Endothelial cell of hepatic sinusoid (primary cell): ENCODE measurements around the gene TRPC4AP.

Experiments
- in situ Hi-C: cut with HindIII; loops from 2 replicates; pipeline ENCODE4 v1.10.0; 2017; ENCODE audit warnings: low sequenced_read_pairs

Gene TRPC4AP

DNA sequence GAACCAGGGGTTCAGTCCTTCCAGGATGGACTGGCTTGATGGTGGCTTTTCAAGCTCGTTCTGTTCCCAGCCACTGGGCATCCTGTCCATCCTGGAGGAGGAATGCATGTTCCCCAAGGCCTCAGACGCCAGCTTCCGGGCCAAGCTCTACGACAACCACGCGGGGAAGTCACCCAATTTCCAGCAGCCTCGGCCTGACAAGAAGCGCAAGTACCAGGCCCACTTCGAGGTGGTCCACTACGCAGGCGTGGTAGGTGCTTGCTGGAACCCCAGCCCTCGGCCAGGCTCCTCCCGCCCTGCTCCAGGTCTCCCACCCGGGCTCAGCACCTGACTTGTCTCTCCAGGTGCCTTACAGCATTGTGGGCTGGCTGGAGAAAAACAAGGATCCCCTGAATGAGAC, 102.9 kb downstream of the TRPC4AP start:
- in situ Hi-C loops = no loop called here

DNA sequence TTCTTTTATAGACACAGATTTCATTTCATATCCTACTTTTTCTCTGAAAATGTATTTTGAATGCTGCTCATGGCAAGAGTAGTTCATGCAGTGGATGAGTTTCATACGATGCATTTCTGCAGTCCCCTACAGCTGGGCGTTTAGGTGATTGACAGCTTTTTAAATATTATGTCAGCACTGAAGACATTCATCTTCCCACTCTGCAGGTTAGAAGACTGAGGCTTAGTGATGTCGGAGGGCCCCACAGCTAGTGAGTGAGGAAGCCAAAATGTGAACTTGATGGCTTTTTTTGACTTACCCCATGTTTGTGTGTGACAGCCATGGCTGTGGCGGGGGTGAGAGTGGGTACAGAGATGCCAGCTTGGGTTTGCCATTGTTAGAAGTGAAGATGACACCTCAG, 103.5 kb downstream of the TRPC4AP start:
- in situ Hi-C loops = no loop called here

DNA sequence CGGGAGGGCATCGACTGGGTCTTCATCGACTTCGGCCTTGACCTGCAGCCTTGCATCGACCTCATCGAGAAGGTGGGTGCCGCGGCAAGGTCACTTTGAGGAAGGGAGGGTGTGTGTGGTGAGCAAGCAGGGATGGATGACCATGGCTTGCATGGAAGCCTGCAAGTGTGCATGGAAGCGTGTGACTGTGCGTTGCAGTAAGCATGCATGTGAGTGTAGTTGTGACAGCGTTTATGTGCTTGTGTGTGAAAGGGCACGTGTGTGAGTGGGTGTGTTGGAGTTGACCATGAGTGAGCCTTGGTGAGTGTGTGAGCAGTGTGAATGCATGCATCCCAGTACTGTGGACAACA, 104.4 kb downstream of the TRPC4AP start:
- in situ Hi-C loops = no loop called here

DNA sequence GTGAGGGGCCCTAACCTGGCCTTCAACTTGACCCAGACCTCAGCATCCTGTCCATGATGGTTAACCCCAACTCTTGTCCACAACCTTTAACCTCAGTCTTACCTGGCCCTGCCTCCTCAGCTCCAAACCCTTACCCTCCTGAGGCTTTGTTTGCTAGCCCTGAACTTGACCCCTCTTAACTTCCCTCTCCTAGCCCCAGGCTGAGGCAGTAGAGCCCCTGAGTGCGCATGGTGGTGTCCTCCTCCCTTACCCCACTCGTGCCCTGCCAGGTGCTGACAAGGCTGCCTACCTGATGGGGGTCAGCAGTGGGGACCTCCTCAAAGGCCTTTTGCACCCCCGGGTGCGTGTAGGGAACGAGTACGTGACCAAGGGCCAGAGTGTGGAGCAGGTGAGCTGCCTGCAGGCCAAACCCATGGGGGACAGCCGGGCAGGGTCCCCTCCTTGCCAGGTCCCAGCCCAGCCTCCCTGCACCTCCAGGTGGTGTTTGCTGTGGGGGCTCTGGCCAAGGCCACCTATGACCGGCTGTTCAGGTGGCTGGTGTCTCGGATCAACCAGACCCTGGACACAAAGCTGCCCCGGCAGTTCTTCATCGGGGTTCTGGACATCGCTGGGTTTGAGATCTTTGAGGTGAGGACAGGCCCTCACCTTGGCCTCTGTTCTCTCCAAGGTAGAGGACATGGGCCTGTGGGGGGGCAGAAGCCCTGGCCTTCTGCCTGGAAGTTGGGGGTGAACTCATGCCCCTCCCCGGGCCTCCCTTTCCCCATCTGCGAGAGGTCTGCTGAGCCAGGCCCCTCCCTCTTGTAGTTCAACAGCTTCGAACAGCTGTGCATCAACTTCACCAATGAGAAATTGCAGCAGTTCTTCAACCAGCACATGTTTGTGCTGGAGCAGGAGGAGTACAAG, 105.1 kb downstream of the TRPC4AP start:
- in situ Hi-C loops = no loop called here

DNA sequence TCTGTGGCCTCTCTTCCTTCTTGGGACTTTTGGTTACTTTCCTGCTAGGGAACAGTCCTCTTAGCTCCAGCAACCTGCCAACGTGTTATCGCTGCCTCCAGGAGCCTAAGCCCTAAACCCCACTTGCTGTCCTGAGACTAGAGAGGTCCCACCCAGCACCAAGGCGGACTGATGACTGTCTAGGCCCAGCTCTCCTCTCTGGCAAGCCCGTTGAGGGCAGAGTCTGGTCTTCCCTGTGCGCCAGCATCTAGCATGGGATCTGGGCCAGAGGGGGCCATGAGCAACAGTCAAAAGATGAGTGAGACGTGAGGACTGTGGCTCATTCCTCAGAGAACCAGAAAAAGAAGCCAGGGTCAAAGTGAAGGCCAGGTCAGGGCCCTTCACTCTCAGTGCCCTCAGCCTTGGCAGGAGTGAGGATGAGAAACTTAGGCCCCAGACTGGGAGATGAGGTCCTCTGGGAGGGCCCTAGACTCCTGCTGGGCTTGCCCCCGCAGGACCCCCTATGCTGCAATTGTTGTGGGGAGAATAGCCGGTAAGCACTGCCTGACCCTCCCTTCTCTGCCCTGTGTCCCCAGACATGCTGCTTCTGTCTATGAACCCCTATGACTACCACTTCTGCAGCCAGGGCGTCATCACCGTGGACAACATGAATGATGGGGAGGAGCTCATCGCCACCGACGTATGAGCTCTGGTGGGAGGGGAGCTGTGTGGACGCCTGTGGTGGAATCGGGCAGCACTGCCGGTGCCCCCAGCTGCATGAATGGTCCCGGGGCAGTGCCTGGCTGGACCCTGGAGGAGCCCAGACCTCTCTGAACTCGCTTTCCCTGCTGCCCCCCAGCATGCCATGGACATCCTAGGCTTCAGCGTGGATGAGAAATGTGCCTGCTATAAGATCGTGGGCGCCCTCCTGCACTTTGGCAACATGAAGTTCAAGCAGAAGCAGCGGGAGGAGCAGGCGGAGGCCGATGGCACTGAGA, 106.0 kb downstream of the TRPC4AP start:
- in situ Hi-C loops = no loop called here

DNA sequence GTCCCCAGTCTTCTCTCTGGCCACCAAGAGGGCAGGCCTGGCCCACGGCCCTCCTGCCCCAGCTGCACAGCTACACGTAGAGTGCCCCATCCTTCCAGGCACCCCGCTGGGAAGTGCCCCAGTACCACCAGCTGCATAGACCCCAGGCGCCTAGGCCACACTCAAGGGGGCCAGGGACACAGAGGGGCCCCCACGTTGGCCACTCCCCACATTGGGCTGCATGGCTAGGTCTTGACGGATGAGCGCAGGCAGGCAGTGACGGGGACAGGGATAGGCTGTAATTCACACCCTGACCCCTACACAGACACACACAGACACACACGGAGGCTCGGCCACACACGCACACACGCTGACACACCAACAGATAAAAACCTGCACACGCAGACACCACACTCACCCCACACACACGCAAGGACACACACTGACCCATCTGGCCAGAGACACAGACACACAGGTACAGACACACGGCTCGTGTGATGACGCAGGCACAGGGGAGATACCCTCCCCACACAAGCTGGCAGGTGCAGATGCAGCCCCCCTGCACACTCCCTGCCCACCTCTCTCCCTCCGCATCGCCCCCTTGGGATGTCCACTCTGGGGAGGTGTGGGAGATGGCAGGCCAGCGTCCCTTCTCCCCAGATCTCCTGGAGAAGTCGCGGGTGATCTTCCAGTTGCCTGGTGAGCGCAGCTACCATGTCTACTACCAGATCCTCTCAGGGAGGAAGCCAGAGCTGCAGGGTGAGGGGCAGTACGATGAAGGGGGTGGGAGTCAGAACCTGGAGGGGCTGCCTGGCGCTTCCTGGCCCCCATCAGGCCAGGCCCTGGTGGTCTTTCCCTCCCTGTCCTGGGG, 106.9 kb downstream of the TRPC4AP start:
- in situ Hi-C loops = no loop called here

DNA sequence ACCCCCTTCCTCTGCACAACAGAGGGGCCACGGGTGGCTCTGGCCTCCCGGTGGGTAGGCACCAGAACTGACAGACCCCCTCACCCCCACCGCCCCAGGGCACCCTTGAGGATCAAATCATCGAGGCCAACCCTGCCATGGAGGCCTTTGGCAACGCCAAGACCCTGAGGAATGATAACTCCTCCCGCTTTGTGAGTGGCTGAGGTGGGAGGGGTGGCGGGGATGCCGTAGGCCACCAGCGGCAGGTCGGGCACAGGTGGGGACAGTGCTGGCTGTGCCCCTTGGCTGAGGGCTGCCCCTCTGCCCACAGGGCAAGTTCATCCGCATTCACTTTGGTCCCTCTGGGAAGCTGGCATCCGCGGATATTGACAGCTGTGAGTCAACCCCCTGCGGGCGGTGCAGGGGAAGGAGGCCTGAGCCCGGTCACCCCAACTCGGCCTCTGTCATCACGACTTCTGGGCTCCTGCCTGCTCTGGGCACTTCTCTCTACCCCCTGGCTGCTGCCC, 107.8 kb downstream of the TRPC4AP start:
- in situ Hi-C loops = no loop called here

DNA sequence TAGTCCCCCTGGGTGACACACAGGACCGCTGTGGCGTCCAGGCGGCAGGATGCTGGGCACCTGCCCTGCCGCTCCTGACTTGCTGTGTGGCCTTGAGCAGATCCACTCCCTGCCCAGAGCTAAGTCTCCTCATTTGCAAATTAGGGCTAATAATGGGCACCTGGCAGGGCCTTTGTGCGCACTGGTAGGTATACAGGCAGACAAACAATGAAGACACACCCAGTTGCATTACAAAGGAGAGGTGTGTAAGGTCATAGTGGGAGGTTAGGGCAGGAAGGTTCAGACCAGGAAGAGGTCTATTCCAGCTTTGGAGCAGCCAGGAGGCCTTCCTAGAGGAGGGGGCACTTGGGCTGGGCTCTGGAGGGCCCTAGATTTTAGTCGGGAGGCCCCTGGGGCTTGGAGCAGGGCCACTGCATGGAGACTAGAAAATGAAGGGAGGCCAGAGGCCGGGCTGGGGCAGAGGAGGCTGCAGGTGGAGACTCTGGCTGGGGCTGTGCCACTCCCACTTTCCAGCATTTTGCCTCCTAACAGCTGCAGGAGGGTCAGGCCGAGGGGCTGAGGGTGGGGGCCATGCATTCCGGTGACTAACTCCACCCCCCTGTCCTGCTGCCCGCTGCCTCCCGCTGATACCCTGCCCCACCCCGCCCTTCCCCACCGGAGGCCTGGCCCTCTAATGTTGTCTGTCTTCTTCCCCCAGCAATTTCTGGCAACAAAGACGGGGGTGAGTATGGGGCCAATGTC, 108.4 kb downstream of the TRPC4AP start:
- in situ Hi-C loops = no loop called here

DNA sequence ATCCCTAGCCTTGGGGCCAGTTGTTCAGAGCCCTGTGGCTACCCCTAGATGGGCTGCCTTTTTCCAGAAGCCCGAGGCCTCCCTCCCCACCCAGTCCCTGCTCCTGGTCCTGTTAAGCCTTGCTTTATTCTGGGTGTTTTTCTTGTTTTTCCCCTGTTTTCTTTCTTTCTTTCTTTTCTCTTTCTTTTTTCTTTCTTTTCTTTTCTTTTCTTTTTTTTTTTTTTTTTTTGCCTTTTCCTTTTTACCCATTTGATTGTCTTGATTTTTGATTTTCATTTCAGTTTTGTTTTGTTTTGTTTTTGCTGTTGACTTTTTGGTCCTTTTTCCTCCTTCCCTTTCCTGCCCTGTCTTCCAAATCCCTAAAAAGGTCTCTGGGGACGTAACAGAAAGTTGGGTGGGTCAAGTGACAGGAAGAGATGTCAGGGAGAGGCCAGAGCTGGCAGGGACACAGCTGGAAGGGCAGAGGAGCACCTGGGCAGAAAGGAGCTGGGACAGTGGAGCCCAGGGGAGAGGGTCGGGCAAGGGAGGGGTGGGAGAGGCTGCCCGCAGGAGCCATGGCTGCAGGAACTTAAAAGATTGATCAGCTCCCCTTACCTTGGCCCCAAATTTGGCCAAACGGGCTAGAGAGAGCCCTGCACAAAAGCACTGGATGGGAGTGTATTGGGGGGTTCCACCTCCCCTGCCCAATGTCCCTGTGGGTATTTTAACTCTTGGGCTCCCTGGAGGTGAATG, 109.4 kb downstream of the TRPC4AP start:
- in situ Hi-C loops = no loop called here

DNA sequence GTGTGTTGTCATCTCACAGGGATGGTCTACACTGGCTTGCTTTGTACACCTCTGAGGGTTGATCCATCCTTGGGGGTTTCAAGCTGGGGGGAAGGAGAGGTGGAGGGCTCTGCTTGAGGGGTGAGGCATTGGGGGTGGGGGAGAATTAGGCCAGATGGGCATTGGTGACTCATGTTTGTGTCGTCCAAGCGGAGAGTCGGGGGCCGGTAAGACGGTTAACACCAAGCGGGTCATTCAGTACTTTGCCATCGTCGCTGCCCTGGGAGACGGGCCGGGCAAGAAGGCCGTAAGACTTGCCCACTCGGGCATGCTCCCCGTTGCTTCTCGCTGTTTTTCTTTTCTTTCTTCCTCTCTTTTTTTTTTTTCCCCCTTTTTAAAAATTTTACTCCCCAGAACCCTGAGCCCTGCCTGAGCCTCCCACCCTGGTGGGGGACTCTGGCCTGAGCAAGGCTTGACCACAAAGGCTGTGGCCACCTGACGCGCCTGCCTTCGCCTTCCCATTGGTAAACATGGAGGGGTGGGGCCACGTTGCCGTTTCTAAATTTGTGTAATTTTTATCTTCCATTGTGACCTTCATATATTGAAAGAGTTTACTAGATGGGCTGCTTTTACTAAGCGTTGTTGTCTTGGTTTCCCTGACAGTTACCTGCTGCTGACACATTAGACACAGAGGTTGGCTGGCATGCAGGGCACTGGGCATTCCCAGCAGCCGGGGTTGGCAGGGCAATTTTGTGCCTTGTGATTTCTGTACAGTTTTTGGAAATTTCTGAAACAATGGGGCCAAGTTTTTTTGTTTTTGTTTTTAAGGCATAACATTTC, 110.1 kb downstream of the TRPC4AP start:
- in situ Hi-C loops = no loop called here

DNA sequence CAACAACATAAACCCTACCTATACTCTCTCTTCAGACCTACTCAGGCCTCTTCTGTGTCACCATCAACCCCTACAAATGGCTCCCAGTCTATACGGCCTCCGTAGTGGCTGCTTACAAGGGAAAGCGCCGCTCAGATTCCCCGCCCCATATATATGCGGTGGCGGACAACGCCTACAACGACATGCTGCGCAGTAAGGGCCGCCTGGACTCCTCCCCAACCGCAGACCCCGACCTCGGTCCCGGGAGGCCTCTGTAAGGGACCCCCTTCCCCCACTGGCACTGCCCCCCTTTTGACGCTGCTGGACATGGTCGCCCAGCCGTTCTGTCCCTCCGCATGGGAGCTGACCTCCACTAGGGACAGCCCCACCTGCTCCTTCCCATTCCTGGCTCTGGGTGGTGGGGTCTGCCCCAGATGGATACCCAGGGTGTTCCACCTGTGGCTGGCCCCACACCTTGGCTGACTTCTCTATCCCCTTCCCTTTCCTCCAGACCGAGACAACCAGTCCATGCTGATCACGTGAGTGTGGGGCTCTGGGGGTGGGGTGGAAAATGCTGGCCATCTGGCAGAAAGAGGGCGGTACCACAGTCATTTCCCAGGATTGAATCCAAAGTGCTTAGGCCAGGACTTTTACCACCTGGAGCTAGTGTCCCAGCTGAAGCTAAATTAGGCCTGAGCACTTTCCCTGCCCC, 111.9 kb downstream of the TRPC4AP start:
- in situ Hi-C loops = no loop called here

DNA sequence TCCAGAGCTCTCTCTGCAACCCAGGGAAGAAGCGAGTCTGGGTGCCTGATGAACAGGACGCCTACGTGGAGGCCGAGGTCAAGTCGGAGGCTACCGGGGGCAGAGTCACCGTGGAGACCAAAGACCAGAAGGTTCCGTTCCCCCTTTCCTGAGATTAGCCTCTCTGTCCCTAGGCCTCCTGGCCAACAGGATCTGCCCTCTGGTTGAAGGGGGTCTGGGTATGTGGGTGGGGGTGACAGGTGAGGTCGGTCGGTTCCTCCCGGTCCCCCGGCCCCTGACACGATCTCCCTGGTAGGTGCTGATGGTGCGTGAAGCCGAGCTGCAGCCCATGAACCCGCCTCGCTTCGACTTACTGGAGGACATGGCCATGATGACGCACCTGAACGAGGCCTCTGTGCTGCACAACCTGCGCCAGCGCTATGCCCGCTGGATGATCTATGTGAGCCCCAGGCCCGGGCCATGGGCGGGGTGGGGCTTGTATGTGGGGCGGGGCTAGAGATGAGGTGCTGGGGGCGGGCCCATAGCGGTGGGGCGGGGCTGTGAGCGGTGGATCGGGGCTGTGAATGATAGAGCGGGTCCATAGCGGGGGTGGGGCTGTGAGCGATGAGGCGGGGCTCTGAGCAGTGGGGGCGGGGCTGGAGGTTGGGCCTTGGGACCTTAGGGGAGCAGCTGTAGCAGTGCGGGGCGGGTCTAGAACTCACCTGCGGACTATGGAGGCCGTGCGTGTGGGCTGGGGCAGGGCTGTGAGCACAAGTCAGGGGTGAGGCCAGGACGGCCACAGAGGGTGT, 113.0 kb downstream of the TRPC4AP start:
- in situ Hi-C loops = no loop called here

DNA sequence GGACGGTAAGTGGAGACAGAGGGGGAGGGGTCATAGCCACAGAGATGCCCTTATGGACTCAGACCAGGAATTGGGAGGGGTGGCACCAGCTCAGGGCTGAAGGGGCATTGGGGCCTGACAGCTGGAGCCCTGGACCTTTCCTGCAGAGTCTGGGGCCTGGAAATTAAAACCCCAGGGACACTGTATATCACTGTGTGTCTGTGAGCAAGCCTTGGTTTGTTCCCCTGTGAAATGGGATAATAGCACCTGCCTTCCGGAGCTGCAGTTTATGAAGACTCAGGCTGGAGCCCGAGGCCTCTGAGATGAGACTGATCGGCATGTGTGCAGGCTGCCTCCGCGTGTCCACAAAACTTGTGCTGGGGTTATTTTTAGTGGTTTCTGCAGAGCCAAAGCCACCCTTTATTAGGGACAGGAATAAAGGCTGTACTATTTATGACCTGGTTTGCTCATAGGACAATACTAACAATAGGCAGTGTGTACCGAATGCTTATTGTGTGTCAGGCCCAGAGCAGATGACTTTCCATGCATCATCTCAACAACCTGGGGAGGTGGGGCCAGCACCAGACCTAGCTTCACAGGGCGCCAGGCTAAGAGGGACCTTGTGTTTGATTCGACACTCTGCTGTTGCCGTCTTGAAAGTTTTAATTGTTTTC, 114.4 kb downstream of the TRPC4AP start:
- in situ Hi-C loops = no loop called here

DNA sequence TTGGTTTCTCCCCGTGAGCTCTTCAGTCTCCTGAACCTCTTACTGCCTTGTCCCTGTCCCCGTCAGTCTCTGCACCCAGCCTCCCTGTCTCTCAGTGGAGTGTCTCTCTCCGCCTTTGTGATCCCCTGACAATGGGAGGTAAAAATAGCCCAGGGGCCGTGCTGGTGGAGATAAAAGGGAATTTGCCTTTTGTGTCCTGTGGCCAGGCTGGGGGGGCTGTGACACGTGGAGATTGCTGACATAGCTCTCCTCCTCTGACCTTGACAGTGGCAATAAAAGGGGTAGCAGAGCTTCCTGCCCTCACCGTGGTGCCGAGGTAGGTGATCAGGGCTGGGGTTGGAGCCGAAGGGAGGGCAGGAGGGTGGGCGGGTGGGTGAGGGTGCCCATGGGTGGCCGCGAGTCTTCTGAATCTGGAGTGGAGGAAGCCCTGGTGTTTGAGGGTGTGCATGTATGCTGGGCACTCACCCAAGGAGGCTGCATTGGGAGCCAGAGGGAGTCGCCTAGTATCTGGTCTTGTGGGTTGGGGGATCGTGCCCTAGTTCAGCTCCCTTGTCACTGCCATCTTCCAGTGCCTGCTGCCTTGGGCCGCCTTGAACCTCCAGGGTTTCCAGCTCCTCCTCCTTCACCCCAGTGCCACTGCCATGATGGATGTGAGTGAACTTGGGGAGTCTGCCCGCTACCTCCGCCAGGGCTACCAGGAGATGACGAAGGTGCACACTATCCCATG, 115.1 kb downstream of the TRPC4AP start:
- in situ Hi-C loops = no loop called here

DNA sequence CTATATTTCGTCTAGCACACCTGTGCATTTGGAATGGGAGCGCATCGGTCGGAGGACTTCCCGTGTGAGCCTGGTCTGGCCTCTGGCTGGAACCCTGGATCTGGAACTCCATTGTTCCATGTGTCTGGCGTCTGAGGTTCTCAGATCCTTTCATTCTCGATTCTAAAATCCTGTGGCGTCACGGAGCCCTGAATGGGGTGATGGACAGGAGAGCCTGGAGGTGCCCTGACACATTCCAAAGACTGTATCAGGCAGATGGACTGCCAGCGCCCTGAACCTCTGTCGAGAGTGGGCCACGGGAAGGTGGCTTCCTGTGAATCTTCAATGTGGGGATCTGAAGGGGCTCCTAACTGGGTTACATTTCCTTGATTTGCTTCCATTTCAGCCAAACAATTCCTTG, 116.3 kb downstream of the TRPC4AP start:
- in situ Hi-C loops = no loop called here

DNA sequence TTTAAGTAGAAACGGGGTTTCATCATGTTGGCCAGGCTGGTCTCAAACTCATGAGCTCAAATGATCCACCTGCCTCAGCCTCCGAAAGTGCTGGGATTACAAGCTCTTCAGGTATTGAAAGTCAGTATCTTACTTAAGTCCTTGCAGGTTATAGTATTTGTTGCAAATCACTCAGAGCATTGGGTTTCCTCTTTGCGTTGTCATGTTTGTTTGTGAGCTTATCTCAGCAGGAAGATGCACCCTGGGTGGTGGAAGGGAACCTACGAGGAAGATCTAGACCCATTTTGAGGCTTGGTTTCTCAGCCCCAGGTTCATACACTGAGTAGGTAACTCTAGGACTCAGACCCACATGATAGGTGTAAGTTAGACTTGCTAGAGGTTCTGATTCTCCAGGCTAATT, 118.4 kb downstream of the TRPC4AP start:
- in situ Hi-C loops = no loop called here
